Astrocyte of the cerebellum (primary cell): Measurements from ENCODE around the gene DOC2A.

Source experiments
- DNase-seq: peaks from one replicate; pipeline ENCODE4 v3.0.0-alpha.2; 2011; ENCODE audit warnings: low read depth
- H3K4me3 ChIP-seq: 2 replicates; pipeline ENCODE4 v1.5.1; 2011; ENCODE audit warnings: mild to moderate bottlenecking, low read depth, low read length, moderate library complexity
- CTCF ChIP-seq: IDR thresholded peaks from 2 replicates; pipeline ENCODE4 v1.5.1; 2012; ENCODE audit warnings: low read length, low read depth, moderate library complexity, mild to moderate bottlenecking; ENCODE audit errors: missing control alignments
- in situ Hi-C: cut with HindIII; loops from 2 replicates; pipeline ENCODE4 v1.10.0; 2017; ENCODE audit warnings: low sequenced_read_pairs

DOC2A gene

GRCh38 chr16:30010844-30011713, at the start of gene DOC2A:
DOC2A (minus strand) TSS chr16:30011027; CDS start chr16:30010222, 805 bp downstream.
- TF ChIP-seq CTCF, result no peak
- DNase-seq, result no peak
- in situ Hi-C loops, result no loop called here
- peak within 1 kb of the TSS; percentile 36 for H3K4me3 ChIP-seq

- TF ChIP-seq CTCF, result no peak
- in situ Hi-C loops, result no loop called here
- H3K4me3 ChIP-seq, result no peak overlapping the region
- no peak for DNase-seq
These were observed 49.5 kb upstream of the DOC2A start for GRCh38 chr16:30060346-30060745.

GRCh38 chr16:30054959-30055553, 44.2 kb upstream of the DOC2A start:
- H3K4me3 ChIP-seq, result no peak overlapping the region
- TF ChIP-seq CTCF, result peak; percentile 70
- DNase-seq, result no peak
- in situ Hi-C loops, result loop anchor here (5.0 kb wide), 1 partner anchor 62 kb away; no protein-coding TSS in a partner anchor

- no peak for TF ChIP-seq CTCF
- no peak for DNase-seq
- no peak overlapping the region for H3K4me3 ChIP-seq
- in situ Hi-C loops, result loop anchor here (5.0 kb wide), 1 partner anchor 63 kb away; no protein-coding TSS in a partner anchor
These were observed 43.6 kb upstream of the DOC2A start for GRCh38 chr16:30054451-30054850.

- DNase-seq, result no peak
- in situ Hi-C loops, result loop anchor here (5.0 kb wide), 1 partner anchor 64 kb away; no protein-coding TSS in a partner anchor
- H3K4me3 ChIP-seq, result peak overlapping the region; percentile 87
- no peak for TF ChIP-seq CTCF
These were observed 42.7 kb upstream of the DOC2A start for GRCh38 chr16:30053376-30054015.

GRCh38 chr16:30052671-30053372, 42.0 kb upstream of the DOC2A start:
- peak overlapping the region; percentile 87 for H3K4me3 ChIP-seq
- DNase-seq, result peak; percentile 69
- in situ Hi-C loops, result loop anchor here (5.0 kb wide), 1 partner anchor 64 kb away; no protein-coding TSS in a partner anchor
- TF ChIP-seq CTCF, result no peak
